Activated CD8-positive, alpha-beta memory T cell treated with anti-CD3 and anti-CD28 coated beads for 24 hours (primary cell): ENCODE data around the gene IL32.

Experiments used
- DNase-seq: peaks from one replicate; pipeline ENCODE4 v3.0.0-alpha.2; 2020

The IL32 gene

GRCh38 chr16:3094289-3095027, 29.0 kb downstream of the IL32 start:
- DNase-seq = peak; percentile 65

DNA sequence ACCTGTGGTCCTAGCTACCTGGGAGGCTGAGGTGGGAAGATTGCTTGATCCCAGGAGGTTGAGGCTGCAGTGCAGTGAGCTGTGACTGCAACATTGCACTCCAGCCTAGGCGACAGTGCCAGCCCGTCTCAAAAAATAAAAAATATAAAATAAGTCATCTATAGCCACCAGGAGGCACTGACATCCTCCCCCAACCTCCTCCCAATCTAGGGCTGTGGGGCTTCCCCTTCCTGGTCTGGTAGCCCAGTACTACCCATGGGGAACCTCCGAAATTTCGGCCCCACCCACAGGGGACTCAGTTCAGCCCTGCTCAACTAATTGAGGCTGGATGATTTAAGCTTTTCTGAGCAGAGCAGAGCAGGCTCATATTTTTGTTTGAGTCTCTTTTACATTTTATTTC, 30.4 kb downstream of the IL32 start:
- peak; percentile 78 for DNase-seq

- DNase-seq = no peak
Observed at GRCh38 chr16:3096362-3096761, 30.9 kb downstream of the IL32 start.

GRCh38 chr16:3097266-3097665, 31.8 kb downstream of the IL32 start:
- DNase-seq = no peak

- no peak for DNase-seq
Observed at GRCh38 chr16:3098459-3099394, 33.3 kb downstream of the IL32 start, which contains the start of gene ZSCAN10. TSS of gene ZSCAN10 (minus strand) at chr16:3099294. CDS start at chr16:3092937, 6,357 bp downstream.

GRCh38 chr16:3099395-3099731, 33.9 kb downstream of the IL32 start:
- no peak for DNase-seq

GRCh38 chr16:3099732-3100499, 34.5 kb downstream of the IL32 start:
- peak; percentile 94 for DNase-seq

DNA sequence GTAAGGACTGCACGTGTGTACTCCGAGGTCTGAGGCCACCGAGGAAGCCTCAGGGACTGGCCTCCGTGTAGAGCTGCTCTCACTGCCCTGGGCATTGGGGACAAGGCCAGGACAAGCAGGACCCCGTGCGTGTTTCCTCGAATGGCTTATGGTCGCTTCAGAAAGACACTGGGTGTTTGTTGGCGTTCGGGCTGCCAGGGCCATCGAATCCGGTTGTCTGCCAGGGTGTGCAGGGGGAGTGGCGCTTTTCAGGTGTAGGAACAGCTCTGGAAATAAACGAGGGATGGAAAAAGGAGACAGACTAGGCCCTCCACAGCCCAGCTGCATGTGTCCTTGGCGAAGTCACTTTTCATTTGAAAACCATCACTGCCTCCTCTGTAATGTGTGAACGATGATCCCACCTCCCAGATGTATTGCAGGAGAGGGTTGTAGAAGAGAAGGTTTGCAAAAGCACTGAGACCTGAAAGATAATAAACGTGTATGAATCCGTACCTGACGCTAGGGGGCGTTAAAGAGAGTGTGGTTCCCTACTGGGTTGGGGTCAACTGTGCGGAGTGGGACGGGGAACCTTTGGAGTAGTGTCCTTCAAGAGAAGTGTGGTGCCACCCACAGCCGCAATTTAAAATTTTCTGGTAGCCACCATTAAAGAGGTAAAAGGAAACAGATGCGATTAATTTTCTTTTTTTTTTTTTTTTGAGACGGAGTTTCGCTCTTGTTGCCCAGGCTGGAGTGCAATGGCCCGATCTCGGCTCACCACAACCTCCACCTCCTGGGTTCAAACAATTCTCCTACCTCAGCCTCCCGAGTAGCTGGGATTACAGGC, 35.8 kb downstream of the IL32 start:
- peak; percentile 67 for DNase-seq

- DNase-seq = no peak
Observed at GRCh38 chr16:3101841-3102470, 36.5 kb downstream of the IL32 start.

DNA sequence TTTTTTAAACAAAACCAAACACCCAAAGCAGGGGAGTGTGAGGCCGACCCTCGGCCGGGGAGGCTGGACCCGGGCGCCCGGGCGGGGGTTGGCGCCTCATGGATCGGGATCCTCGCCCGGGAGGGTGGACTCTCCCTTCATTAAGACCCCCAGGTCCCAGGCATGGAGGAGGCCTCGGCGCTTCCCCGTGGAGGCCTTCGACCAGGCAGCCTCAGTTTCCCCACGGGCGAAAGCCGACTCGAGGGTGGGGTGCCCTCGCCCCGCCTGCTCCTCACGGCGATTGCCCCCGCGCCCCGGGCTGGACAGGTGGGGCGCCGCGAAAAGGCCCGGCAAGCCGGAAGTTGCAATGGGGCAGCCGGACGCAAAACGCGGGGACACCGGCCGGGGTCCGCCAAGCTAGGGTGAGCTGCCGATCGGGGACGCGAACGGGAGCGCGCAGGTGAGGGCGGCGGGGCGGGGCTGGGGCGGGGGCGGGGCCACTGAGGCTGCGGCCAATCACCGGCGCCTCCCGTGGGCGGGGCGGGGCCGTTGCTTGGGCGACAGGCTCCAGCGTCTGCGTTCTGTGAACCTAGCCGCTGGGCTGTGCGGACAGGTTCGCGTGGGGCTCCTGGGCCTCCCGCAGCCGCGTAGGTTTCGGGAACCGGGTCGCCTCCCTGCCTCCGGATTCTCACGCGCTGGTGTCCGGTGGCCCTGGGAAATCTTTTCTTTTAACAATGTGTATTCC, 40.9 kb downstream of the IL32 start:
- peak; percentile 97 for DNase-seq

DNA sequence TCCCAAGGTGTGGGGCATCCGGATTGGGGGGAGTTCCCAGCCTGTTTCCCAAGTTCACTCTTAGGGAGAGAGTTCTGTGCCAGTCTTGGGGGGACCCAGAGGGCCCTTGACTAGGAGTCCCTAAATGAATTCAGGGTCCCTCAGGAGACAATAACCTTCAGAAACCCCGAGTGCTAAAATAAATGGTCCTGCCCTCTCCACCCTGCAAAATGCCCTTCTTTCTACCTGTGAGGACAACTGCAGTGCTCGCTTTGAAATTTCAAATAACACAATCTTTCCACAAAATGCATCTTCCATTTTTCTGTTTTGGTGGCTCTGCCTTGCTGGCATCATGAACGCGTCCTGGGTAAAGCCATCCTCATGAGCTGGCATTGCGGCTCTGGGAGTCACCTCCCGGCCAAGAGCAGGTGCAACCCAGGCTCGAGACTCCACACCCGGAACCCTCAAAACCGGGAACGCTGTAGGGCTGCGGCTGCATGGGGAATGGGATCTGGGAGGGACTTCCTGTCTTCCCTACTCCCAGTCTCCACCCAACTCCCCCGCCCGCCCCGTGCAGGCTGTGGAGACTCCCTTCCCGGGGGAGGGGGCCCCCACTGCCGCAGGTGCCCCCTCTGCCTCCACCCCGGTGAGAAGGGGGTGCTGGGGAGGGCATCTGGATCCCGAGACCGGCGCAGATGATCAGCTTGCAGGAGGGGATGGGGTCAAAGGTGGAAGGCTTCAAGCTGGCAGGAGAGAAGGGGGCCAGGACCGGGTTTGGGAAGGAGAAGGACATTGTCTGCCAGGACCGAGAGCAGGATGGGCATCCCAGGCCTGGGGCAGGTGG, 46.8 kb downstream of the IL32 start, which contains the start of gene ZNF205:
Gene ZNF205, plus strand, starts transcription at position 529 of the 823 bp plus-strand sequence. CDS start 845 bp downstream, outside the sequence.
- no peak for DNase-seq

DNA sequence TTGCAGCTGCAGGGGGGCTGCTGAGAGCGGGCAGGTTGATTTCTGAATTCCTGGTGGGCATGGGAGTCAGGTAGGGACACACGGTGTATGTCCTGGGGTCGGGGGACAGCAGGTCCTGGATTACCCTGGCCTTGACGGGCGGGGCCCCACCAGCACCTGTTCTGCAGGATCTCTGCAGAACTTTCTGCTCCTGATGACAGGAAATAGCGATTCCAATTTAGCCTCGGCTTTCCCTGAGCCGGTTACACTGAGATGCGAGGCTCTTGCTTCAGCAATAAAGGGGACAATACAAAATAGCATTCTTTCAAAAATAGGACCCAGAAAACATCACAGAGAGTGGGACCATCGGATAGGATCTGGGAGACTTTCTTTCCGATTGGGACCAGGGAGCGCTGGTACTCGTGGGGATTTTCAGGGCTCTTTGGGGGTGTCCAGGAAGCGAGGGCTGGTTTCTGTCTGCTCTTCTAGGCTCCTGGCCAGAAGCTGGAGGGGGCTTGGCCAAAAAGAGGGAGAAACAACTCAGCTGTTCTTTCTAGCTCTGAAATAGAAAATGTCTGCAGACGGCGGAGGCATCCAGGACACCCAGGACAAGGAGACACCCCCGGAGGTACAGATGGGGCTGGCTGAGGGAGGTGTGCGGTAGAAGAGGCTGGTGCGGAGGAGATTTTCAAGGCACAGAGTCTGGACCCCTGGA, 47.6 kb downstream of the IL32 start:
- DNase-seq = no peak

GRCh38 chr16:3113765-3114479, 48.5 kb downstream of the IL32 start:
- DNase-seq = no peak

GRCh38 chr16:3115003-3115402, 49.6 kb downstream of the IL32 start:
- DNase-seq = no peak

GRCh38 chr16:3115561-3115960, 50.1 kb downstream of the IL32 start:
- no peak for DNase-seq

DNA sequence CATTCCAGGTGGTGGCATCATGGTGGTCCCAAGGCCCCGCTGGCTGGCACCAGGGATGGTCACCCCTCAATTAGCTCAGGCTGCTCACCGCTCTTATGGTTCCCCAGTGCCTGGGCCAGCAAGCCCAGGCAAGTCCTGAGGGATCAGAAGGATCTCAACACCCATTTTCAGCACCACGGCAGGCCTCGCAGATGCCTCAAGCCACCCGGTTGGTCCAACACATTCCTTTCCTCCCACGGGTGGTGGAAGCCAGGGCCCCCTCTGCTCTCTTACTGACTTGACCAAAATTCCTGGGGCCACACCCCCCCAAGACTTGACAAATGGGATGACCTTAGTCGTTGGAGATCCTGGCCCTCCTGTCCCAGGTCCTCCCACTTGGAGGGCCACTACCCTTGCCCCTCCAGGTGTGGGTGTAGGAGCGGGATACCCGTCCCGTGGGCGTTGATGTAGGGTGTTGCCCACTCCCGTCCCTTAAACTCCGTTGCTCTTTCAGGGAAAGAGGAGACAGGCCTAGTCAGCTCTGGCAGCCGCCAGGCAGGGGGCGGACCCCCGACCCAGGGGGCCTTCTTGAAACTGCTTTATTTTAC, 52.9 kb downstream of the IL32 start:
- DNase-seq = no peak

- DNase-seq = no peak
Observed at GRCh38 chr16:3118846-3119245, 53.4 kb downstream of the IL32 start.
